Panc1 (cell line): ENCODE data around the gene SEMA4B. TPM values are rescaled to one million over a fixed set of nuclear protein-coding genes. Genes with fewer than 3 reads are reported as not detected.

Experiments used
- ATAC-seq: fragments of 200-7000 bp; cut with Tn5 transposase; 2 replicates; pipeline ENCODE4 v1.9.1; 2020; ENCODE audit warnings: mild to moderate bottlenecking, moderate library complexity
- BruUV-seq: library from RNA; stranded (reverse); fragments of 400-500 nt; replicated peaks from 2 replicates; lab custom pipeline; 2021; lab: Mats Ljungman, UMichigan
- CTCF ChIA-PET: fragments of 300-600 bp; sonication (Branson Sonifier 250); formaldehyde crosslinking; loops from one replicate; lab custom pipeline; 2022; ENCODE audit warnings: antibody characterized with exemption; lab: Charles Lee
- POLR2A ChIA-PET: fragments of 300-600 bp; sonication (Branson Sonifier 250); formaldehyde crosslinking; loops from one replicate; lab custom pipeline; 2022; ENCODE audit warnings: antibody characterized with exemption; lab: Charles Lee
- DNase-seq: peaks from one replicate; pipeline ENCODE4 v3.0.0-alpha.2; 2010; ENCODE audit warnings: low read depth, low spot score
- H3K27ac ChIP-seq: 2 replicates; pipeline ENCODE4 v1.5.1; 2011; ENCODE audit warnings: mild to moderate bottlenecking, low read length, inconsistent platforms
- H3K27me3 ChIP-seq: fragments of 200-500 bp; sonication (Bioruptor generic); 2 replicates; pipeline ENCODE4 v1.6.0; 2014; ENCODE audit warnings: low read length, inconsistent platforms; ENCODE audit not compliant: control insufficient read depth, insufficient read depth
- H3K36me3 ChIP-seq: fragments of 200-500 bp; sonication (Bioruptor generic); 2 replicates; pipeline ENCODE4 v1.5.1; 2014; ENCODE audit warnings: inconsistent platforms, mild to moderate bottlenecking, low read length, moderate library complexity; ENCODE audit not compliant: control insufficient read depth, insufficient read depth
- H3K4me1 ChIP-seq: 2 replicates; pipeline ENCODE4 v1.5.1; 2011; ENCODE audit warnings: inconsistent platforms, mild to moderate bottlenecking, low read length, moderate library complexity; ENCODE audit not compliant: control insufficient read depth, insufficient read depth
- H3K4me3 ChIP-seq, 2 experiments: 2 replicates each; pipeline ENCODE4 v1.5.1; 2011 to 2012; ENCODE audit warnings: low read depth in 2 of 2, low read length in 2 of 2, mild to moderate bottlenecking in 2 of 2, inconsistent platforms in 1 of 2, moderate library complexity in 1 of 2
- H3K9me3 ChIP-seq: fragments of 200-500 bp; sonication (Bioruptor generic); 2 replicates; pipeline ENCODE4 v1.5.1; 2014; ENCODE audit warnings: low read depth, mild to moderate bottlenecking, inconsistent platforms, low read length, moderate library complexity; ENCODE audit not compliant: control insufficient read depth, insufficient read depth
- POLR2AphosphoS5 ChIP-seq: IDR thresholded peaks from 2 replicates; pipeline ENCODE4 v1.6.1; 2012; ENCODE audit warnings: mild to moderate bottlenecking, low read depth, low read length, moderate library complexity
- SIN3A ChIP-seq: IDR thresholded peaks from 2 replicates; pipeline ENCODE4 v1.6.1; 2012; ENCODE audit warnings: low read depth, mild to moderate bottlenecking, low read length, moderate library complexity, borderline replicate concordance; ENCODE audit not compliant: insufficient read depth
- TCF7L2 ChIP-seq: IDR thresholded peaks from 2 replicates; pipeline ENCODE4 v1.6.1; 2011; ENCODE audit warnings: mild to moderate bottlenecking, low read depth, low read length, inconsistent platforms
- in situ Hi-C: cut with HindIII; loops from 2 replicates; pipeline ENCODE4 v1.10.0; 2016; ENCODE audit warnings: low sequenced_read_pairs, low pct_unique_long_range_greater_than_20kb
- intact Hi-C: fragments of 100-400 bp; cut with micrococcal nuclease; formaldehyde crosslinking; loops from one replicate; pipeline ENCODE4 v1.10.0; 2022; ENCODE audit not compliant: unreplicated experiment
- total RNA-seq: library from RNA; stranded (reverse); gene quantifications from one replicate; pipeline ENCODE4 v1.2.1, GENCODE V29; 2021; ENCODE audit not compliant: unreplicated experiment
- TF ChIP-seq, protein P1 (sequence below): fragments of 450-650 bp; IDR thresholded peaks from 2 replicates; pipeline ENCODE4 v1.5.1; 2017; ENCODE audit warnings: mild to moderate bottlenecking
- TF ChIP-seq, protein P2 (sequence below), 2 experiments: IDR thresholded peaks; 2 replicates each; pipeline ENCODE4 v1.6.1; 2011 to 2012; ENCODE audit warnings: low read depth in 2 of 2, control low read depth in 1 of 2, low read length in 1 of 2, mild to moderate bottlenecking in 1 of 2, moderate library complexity in 1 of 2; ENCODE audit not compliant: insufficient read depth in 1 of 2

Gene SEMA4B
- total RNA-seq, 1 experiment from 2014 or later, result 600 TPM

DNA sequence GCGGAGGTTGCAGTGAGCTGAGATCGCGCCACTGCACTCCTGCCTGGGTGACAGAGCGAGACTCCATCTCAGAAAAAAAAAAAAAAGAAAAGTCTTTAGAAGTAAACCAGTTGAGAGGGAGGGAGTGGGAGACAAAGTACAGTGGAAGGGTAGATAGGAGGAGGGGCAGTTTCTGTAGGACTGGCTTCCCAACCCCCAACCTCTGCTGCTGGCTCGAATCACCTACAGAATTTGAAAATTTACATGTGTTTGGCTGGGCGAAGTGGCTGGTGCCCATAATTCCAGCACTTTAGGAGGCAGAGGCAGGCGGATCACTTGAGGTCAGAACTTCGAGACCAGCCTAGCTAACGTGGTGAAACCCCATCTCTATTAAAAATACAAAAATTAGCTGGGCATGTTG lies 24.1 kb upstream of the SEMA4B start:
- Histone ChIP-seq H3K9me3 (no peaks in the 10 kb centered on the region), H3K4me1 (peaks cover 43% of the 10 kb centered on the region), H3K4me3 (no peak overlapping the region), H3K27me3 (no peaks in the 10 kb centered on the region), H3K36me3 (no peaks in the 10 kb centered on the region), H3K27ac (peak overlapping the region; percentile 95)
- BruUV-seq, result no TSS peak
- in situ Hi-C loops, result no loop called here
- DNase-seq (no peak), ATAC-seq (no peak)
- TF ChIP-seq, protein P1, sequence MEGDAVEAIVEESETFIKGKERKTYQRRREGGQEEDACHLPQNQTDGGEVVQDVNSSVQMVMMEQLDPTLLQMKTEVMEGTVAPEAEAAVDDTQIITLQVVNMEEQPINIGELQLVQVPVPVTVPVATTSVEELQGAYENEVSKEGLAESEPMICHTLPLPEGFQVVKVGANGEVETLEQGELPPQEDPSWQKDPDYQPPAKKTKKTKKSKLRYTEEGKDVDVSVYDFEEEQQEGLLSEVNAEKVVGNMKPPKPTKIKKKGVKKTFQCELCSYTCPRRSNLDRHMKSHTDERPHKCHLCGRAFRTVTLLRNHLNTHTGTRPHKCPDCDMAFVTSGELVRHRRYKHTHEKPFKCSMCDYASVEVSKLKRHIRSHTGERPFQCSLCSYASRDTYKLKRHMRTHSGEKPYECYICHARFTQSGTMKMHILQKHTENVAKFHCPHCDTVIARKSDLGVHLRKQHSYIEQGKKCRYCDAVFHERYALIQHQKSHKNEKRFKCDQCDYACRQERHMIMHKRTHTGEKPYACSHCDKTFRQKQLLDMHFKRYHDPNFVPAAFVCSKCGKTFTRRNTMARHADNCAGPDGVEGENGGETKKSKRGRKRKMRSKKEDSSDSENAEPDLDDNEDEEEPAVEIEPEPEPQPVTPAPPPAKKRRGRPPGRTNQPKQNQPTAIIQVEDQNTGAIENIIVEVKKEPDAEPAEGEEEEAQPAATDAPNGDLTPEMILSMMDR, result no peak
- no peak for TF ChIP-seq SIN3A
- TF ChIP-seq POLR2AphosphoS5, result no peak
- no peak for TF ChIP-seq TCF7L2
- TF ChIP-seq, protein P2, sequence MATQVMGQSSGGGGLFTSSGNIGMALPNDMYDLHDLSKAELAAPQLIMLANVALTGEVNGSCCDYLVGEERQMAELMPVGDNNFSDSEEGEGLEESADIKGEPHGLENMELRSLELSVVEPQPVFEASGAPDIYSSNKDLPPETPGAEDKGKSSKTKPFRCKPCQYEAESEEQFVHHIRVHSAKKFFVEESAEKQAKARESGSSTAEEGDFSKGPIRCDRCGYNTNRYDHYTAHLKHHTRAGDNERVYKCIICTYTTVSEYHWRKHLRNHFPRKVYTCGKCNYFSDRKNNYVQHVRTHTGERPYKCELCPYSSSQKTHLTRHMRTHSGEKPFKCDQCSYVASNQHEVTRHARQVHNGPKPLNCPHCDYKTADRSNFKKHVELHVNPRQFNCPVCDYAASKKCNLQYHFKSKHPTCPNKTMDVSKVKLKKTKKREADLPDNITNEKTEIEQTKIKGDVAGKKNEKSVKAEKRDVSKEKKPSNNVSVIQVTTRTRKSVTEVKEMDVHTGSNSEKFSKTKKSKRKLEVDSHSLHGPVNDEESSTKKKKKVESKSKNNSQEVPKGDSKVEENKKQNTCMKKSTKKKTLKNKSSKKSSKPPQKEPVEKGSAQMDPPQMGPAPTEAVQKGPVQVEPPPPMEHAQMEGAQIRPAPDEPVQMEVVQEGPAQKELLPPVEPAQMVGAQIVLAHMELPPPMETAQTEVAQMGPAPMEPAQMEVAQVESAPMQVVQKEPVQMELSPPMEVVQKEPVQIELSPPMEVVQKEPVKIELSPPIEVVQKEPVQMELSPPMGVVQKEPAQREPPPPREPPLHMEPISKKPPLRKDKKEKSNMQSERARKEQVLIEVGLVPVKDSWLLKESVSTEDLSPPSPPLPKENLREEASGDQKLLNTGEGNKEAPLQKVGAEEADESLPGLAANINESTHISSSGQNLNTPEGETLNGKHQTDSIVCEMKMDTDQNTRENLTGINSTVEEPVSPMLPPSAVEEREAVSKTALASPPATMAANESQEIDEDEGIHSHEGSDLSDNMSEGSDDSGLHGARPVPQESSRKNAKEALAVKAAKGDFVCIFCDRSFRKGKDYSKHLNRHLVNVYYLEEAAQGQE (IDR thresholded peaks at IDR 0.05; ENCODE audit: insufficient read depth in 1 of 2, low read depth in 2 of 2, low read length in 1 of 2), result no peak
- intact Hi-C loops, result no loop called here
- POLR2A ChIA-PET, result no interaction called here
- CTCF ChIA-PET, result no interaction called here

DNA sequence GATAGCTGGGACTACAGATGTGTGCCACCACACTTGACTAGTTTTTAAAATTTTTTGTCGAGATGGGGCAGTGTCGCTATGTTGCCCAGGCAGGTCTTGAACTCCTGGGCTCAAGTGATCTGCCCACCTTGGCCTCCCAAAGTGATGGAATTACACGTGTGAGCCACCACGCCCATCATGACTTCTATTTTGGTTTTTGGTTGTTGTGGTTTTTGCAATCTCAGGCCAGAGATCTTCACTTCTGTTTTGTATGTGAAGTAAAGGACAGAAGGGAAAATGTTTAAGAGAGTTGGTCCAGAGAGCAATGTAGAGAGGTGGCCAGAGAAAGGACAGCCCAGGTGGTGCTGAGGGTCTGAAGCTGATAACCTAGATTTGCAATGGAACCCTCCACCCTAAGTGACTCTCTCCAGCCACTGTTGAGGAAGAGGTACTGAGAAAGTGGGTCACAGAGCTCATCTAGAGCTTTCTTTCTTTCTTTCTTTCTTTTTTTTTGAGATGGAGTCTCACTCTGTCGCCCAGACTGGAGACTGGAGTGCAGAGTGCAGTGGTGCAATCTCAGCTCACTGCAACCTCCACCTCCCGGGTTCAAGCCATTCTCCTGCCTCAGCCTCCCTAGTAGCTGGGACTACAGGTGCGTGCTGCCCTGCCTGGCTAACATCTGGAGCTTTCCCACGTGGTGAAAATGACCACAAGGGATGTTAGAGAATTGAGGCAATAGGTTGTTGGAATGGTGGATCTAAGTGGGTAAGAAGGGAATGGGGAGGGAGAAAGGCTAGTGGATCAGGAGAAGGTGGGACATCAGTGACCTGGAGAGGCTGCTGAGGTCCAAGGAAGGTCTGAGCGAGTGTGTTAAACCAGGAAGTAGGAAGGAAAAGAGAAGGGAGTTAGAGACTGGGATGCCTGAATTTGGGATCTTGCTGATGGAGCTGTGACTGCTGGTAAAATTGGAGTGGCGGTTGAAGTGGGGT lies 22.4 kb upstream of the SEMA4B start:
- TF ChIP-seq TCF7L2, result no peak
- no peak for TF ChIP-seq SIN3A
- TF ChIP-seq, protein P1, result no peak
- no peak for TF ChIP-seq POLR2AphosphoS5
- TF ChIP-seq, protein P2 (IDR thresholded peaks at IDR 0.05; ENCODE audit: insufficient read depth in 1 of 2, low read depth in 2 of 2, low read length in 1 of 2), result no peak

More for the DNA sequence above, 22.4 kb upstream of the SEMA4B start:
- H3K9me3 ChIP-seq, result no peaks in the 10 kb centered on the region
- BruUV-seq, result no TSS peak
- ChIA-PET CTCF (no interaction called here), POLR2A (interaction anchor here (1.1 kb wide), 1 partner anchor 9 kb away, joined by 3 read pairs; no protein-coding TSS in a partner anchor)
- peaks cover 55% of the 10 kb centered on the region for H3K4me1 ChIP-seq
- H3K4me3 ChIP-seq, result no peak overlapping the region
- in situ Hi-C loops, result no loop called here
- H3K27me3 ChIP-seq, result no peaks in the 10 kb centered on the region
- H3K27ac ChIP-seq, result peak overlapping the region; percentile 99
- no peak for ATAC-seq
- intact Hi-C loops, result no loop called here
- H3K36me3 ChIP-seq, result no peaks in the 10 kb centered on the region
- no peak for DNase-seq
